GM23338 (cell line): ENCODE data around the gene DNAJA3. TPM values are rescaled to one million over a fixed set of nuclear protein-coding genes. Genes with fewer than 3 reads are reported as not detected.

Experiments
- ATAC-seq: fragments of 200-7000 bp; cut with Tn5 transposase; 3 replicates; pipeline ENCODE4 v1.9.1; 2020
- DNase-seq: peaks from one replicate; pipeline ENCODE4 v3.0.0-alpha.2; 2015; ENCODE audit warnings: low spot score
- H2AFZ ChIP-seq: fragments of 200-600 bp; sonication (generic); 2 replicates; pipeline ENCODE4 v1.8.0; 2016; ENCODE audit warnings: antibody characterized with exemption, mild to moderate bottlenecking, moderate library complexity
- H3F3A ChIP-seq: fragments of 200-600 bp; sonication (generic); replicated peaks from 2 replicates; pipeline ENCODE4 v1.8.0; 2017; ENCODE audit warnings: antibody characterized with exemption, mixed run types, low read depth
- H3K27ac ChIP-seq: fragments of 200-600 bp; sonication (generic); 2 replicates; pipeline ENCODE4 v1.6.1; 2016; ENCODE audit warnings: low read depth
- H3K27me3 ChIP-seq: fragments of 200-600 bp; sonication (generic); 2 replicates; pipeline ENCODE4 v1.8.0; 2016; ENCODE audit warnings: mild to moderate bottlenecking, mixed run types, moderate library complexity; ENCODE audit not compliant: insufficient read depth
- H3K36me3 ChIP-seq: fragments of 200-600 bp; sonication (generic); 2 replicates; pipeline ENCODE4 v1.8.0; 2016; ENCODE audit warnings: mild to moderate bottlenecking; ENCODE audit not compliant: insufficient read depth
- H3K4me1 ChIP-seq: fragments of 200-600 bp; sonication (generic); 2 replicates; pipeline ENCODE4 v1.8.0; 2016; ENCODE audit warnings: mild to moderate bottlenecking, moderate library complexity; ENCODE audit not compliant: insufficient read depth
- H3K4me2 ChIP-seq: fragments of 200-600 bp; sonication (generic); 2 replicates; pipeline ENCODE4 v1.7.1; 2017; ENCODE audit warnings: mixed run types
- H3K4me3 ChIP-seq: fragments of 200-600 bp; sonication (generic); 2 replicates; pipeline ENCODE4 v1.6.1; 2016; ENCODE audit warnings: mixed run types
- H3K79me2 ChIP-seq: fragments of 200-600 bp; sonication (generic); replicated peaks from 2 replicates; pipeline ENCODE4 v1.8.0; 2017; ENCODE audit warnings: mild to moderate bottlenecking; ENCODE audit not compliant: insufficient read depth
- H3K9me2 ChIP-seq: fragments of 200-600 bp; sonication (generic); 2 replicates; pipeline ENCODE4 v1.8.0; 2017; ENCODE audit not compliant: insufficient read depth
- H4K20me1 ChIP-seq: fragments of 200-600 bp; sonication (generic); replicated peaks from 2 replicates; pipeline ENCODE4 v1.8.0; 2017; ENCODE audit warnings: mild to moderate bottlenecking; ENCODE audit not compliant: insufficient read depth
- H3K27ac Mint-ChIP-seq: 2 replicates; pipeline ENCODE4 v1.8.0; 2020; ENCODE audit warnings: inconsistent platforms, mild to moderate bottlenecking, moderate library complexity, mixed read lengths
- H3K27me3 Mint-ChIP-seq: 3 replicates; pipeline ENCODE4 v1.8.0; 2022; ENCODE audit warnings: low read depth, mild to moderate bottlenecking, moderate library complexity, mixed read lengths, inconsistent platforms; ENCODE audit not compliant: insufficient read depth, poor library complexity
- H3K36me3 Mint-ChIP-seq: 3 replicates; pipeline ENCODE4 v1.8.0; 2021; ENCODE audit warnings: low read depth, mild to moderate bottlenecking, inconsistent platforms, moderate library complexity, mixed read lengths
- H3K4me1 Mint-ChIP-seq: 3 replicates; pipeline ENCODE4 v1.8.0; 2020; ENCODE audit warnings: mild to moderate bottlenecking, inconsistent platforms, mixed read lengths
- H3K4me3 Mint-ChIP-seq: 3 replicates; pipeline ENCODE4 v1.8.0; 2021; ENCODE audit warnings: moderate library complexity, mild to moderate bottlenecking, inconsistent platforms, mixed read lengths
- H3K9me3 Mint-ChIP-seq: 3 replicates; pipeline ENCODE4 v1.8.0; 2020; ENCODE audit warnings: moderate library complexity, mild to moderate bottlenecking, inconsistent platforms, mixed read lengths
- CREB1 ChIP-seq: fragments of 250-450 bp; sonication (Bioruptor Pico); IDR thresholded peaks from 2 replicates; pipeline ENCODE4 v1.5.0; 2020; ENCODE audit warnings: low read depth, mild to moderate bottlenecking, moderate library complexity
- EZH2phosphoT487 ChIP-seq: fragments of 200-600 bp; sonication (generic); IDR thresholded peaks from one replicate; pipeline ENCODE4 v1.8.1; 2018; ENCODE audit warnings: antibody characterized with exemption; ENCODE audit not compliant: unreplicated experiment
- ZNF331 ChIP-seq: fragments of 250-450 bp; sonication (Bioruptor Pico); IDR thresholded peaks from 2 replicates; pipeline ENCODE4 v1.5.0; 2020; ENCODE audit warnings: low read depth, mild to moderate bottlenecking, moderate library complexity
- polyA plus RNA-seq: library from polyadenylated mRNA; unstranded; fragments of >200 nt; fragmentation: Nextera tagmentation; extraction: Ambion mirVana; gene quantifications from 2 replicates; pipeline ENCODE4 v1.2.1, GENCODE V29; 2016
- total RNA-seq: library from RNA; depleted of rRNA; stranded (reverse); fragments of >200 nt; shearing (Covaris generic); gene quantifications from 2 replicates; pipeline ENCODE4 v1.2.3, GENCODE V29; 2014
- TF ChIP-seq, protein P1 (sequence below): fragments of 250-450 bp; sonication (Bioruptor Pico); IDR thresholded peaks from 2 replicates; pipeline ENCODE4 v1.5.0; 2020; ENCODE audit warnings: mild to moderate bottlenecking, moderate library complexity

DNAJA3 gene
- total and polyA plus RNA-seq, 2 experiments from 2014 or later: 56.3 to 75.5 TPM

DNA sequence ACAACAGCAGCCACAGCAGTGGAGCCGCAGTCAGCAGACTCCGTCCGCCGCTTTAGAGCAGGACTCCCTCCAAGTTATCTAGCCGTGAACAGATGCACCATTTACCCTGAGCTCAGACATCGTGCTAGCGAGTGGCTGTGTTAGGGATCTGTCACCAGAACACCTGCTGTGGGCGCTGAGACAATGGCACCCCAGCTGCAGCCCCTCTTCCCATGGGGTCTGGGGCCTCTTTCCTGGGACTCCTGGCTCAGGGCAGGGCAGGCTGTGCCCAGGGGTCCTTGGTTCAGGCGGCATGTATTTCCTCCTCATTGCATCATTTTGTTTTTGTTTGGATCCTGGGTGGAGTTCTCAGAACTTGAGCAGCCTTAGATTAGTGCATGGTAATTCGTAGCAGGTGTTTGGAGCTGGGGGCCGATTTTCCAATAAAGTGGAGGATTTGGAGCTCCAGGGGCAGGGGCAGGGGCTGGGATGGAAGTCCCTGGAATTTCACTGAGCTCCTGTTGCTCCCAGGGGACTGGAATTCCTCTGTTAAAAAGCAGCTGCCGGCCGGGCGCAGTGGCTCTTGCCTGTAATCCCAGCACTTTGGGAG is 25.4 kb downstream of the DNAJA3 start:
- Histone ChIP-seq H3K36me3 (peaks cover 24% of the 10 kb centered on the region), H3K4me2 (no peak overlapping the region), H2AFZ (no peak overlapping the region), H3K9me2 (no peaks in the 10 kb centered on the region), H3K27me3 (no peaks in the 10 kb centered on the region), H3K79me2 (no peaks in the 10 kb centered on the region), H3K27ac (no peak overlapping the region), H3F3A (peaks cover 9% of the 10 kb centered on the region; the same call in 1 of the 2 replicates), H4K20me1 (peaks cover 10% of the 10 kb centered on the region), H3K4me3 (no peak overlapping the region), H3K4me1 (no peaks in the 10 kb centered on the region)
- ATAC-seq (no peak), DNase-seq (peak; percentile 8)
- TF ChIP-seq, protein P1, sequence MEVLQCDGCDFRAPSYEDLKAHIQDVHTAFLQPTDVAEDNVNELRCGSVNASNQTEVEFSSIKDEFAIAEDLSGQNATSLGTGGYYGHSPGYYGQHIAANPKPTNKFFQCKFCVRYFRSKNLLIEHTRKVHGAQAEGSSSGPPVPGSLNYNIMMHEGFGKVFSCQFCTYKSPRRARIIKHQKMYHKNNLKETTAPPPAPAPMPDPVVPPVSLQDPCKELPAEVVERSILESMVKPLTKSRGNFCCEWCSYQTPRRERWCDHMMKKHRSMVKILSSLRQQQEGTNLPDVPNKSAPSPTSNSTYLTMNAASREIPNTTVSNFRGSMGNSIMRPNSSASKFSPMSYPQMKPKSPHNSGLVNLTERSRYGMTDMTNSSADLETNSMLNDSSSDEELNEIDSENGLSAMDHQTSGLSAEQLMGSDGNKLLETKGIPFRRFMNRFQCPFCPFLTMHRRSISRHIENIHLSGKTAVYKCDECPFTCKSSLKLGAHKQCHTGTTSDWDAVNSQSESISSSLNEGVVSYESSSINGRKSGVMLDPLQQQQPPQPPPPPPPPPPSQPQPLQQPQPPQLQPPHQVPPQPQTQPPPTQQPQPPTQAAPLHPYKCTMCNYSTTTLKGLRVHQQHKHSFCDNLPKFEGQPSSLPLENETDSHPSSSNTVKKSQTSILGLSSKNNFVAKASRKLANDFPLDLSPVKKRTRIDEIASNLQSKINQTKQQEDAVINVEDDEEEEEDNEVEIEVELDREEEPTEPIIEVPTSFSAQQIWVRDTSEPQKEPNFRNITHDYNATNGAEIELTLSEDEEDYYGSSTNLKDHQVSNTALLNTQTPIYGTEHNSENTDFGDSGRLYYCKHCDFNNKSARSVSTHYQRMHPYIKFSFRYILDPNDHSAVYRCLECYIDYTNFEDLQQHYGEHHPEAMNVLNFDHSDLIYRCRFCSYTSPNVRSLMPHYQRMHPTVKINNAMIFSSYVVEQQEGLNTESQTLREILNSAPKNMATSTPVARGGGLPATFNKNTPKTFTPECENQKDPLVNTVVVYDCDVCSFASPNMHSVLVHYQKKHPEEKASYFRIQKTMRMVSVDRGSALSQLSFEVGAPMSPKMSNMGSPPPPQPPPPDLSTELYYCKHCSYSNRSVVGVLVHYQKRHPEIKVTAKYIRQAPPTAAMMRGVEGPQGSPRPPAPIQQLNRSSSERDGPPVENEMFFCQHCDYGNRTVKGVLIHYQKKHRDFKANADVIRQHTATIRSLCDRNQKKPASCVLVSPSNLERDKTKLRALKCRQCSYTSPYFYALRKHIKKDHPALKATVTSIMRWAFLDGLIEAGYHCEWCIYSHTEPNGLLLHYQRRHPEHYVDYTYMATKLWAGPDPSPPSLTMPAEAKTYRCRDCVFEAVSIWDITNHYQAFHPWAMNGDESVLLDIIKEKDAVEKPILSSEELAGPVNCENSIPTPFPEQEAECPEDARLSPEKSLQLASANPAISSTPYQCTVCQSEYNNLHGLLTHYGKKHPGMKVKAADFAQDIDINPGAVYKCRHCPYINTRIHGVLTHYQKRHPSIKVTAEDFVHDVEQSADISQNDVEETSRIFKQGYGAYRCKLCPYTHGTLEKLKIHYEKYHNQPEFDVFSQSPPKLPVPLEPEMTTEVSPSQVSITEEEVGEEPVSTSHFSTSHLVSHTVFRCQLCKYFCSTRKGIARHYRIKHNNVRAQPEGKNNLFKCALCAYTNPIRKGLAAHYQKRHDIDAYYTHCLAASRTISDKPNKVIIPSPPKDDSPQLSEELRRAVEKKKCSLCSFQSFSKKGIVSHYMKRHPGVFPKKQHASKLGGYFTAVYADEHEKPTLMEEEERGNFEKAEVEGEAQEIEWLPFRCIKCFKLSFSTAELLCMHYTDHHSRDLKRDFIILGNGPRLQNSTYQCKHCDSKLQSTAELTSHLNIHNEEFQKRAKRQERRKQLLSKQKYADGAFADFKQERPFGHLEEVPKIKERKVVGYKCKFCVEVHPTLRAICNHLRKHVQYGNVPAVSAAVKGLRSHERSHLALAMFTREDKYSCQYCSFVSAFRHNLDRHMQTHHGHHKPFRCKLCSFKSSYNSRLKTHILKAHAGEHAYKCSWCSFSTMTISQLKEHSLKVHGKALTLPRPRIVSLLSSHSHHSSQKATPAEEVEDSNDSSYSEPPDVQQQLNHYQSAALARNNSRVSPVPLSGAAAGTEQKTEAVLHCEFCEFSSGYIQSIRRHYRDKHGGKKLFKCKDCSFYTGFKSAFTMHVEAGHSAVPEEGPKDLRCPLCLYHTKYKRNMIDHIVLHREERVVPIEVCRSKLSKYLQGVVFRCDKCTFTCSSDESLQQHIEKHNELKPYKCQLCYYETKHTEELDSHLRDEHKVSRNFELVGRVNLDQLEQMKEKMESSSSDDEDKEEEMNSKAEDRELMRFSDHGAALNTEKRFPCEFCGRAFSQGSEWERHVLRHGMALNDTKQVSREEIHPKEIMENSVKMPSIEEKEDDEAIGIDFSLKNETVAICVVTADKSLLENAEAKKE (CRISPR knock-in tag): no peak
- Mint-ChIP-seq H3K4me3 (no peak overlapping the region), H3K27ac (peak overlapping the region; percentile 22), H3K9me3 (no peaks in the 10 kb centered on the region), H3K27me3 (peaks cover 11% of the 10 kb centered on the region), H3K36me3 (peaks cover 71% of the 10 kb centered on the region), H3K4me1 (peaks cover 4% of the 10 kb centered on the region; the same call in 1 of the 3 replicates)

DNA sequence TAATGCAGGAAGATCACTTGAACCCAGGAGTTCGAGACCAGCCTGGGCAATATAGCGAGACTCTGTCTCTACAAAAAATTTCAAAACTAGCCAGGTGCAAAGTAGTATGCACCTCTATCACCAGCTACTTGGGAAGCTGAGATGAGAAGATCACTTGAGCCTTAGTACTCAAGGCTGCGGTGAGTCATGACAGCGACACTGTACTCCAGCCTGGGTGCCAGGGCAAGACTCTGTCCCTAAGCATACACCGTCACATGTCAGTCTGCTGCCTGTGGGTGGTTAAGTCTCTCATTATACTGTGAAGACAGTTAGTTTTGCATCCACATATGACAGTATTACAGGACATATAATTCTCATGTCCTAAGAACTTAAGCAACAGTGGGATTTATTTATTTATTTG is 27.0 kb downstream of the DNAJA3 start:
- H3K27me3 ChIP-seq: no peaks in the 10 kb centered on the region
- H3K79me2 ChIP-seq: no peaks in the 10 kb centered on the region
- H3K9me2 ChIP-seq: no peaks in the 10 kb centered on the region
- H3K4me3 Mint-ChIP-seq: no peak overlapping the region
- no peak overlapping the region for H2AFZ ChIP-seq
- peaks cover 7% of the 10 kb centered on the region for H3K27me3 Mint-ChIP-seq
- peaks cover 25% of the 10 kb centered on the region for H3K36me3 ChIP-seq
- no peak overlapping the region for H3K27ac ChIP-seq
- H3K27ac Mint-ChIP-seq: no peak overlapping the region
- no peak overlapping the region for H3K4me3 ChIP-seq
- peaks cover 7% of the 10 kb centered on the region for H4K20me1 ChIP-seq
- no peak for ATAC-seq
- no peak for DNase-seq
- H3K9me3 Mint-ChIP-seq: no peaks in the 10 kb centered on the region
- peaks cover 7% of the 10 kb centered on the region; the same call in 1 of the 2 replicates for H3F3A ChIP-seq
- peaks cover 71% of the 10 kb centered on the region for H3K36me3 Mint-ChIP-seq
- H3K4me1 Mint-ChIP-seq: peaks cover 4% of the 10 kb centered on the region; the same call in 1 of the 3 replicates
- no peak overlapping the region for H3K4me2 ChIP-seq
- H3K4me1 ChIP-seq: no peaks in the 10 kb centered on the region
- TF ChIP-seq ZNF331 (CRISPR knock-in tag) (no peak), EZH2phosphoT487 (no peak), CREB1 (CRISPR knock-in tag) (no peak)
- TF ChIP-seq, protein P1 (CRISPR knock-in tag): no peak
